Thyroid gland (tissue), 4 donors: Measurements from ENCODE around the gene C22orf42.
"Not testable (repeated sequence)": the region's sequence is repeated elsewhere in the genome, so short reads cannot be mapped to it uniquely, and the experiment has no call there.

Experiments
- POLR2A ChIP-seq, 2 donors: fragments of 450-650 bp; IDR thresholded peaks; one replicate each; pipeline ENCODE4 v1.6.1; 2017; ENCODE audit warnings: antibody characterized with exemption in 2 of 2, mild to moderate bottlenecking in 2 of 2, moderate library complexity in 1 of 2
- TF ChIP-seq, protein P1 (sequence below), 6 experiments: fragments of 200-600 bp in 3 of 6; fragments of 450-650 bp in 3 of 6; sonication (generic) in 3 of 6; IDR thresholded peaks; one replicate each; pipeline ENCODE4 v1.5.1; 2016 to 2019; ENCODE audit warnings: antibody characterized with exemption in 6 of 6, mild to moderate bottlenecking in 2 of 6, inconsistent platforms in 1 of 6, moderate library complexity in 1 of 6

DNA sequence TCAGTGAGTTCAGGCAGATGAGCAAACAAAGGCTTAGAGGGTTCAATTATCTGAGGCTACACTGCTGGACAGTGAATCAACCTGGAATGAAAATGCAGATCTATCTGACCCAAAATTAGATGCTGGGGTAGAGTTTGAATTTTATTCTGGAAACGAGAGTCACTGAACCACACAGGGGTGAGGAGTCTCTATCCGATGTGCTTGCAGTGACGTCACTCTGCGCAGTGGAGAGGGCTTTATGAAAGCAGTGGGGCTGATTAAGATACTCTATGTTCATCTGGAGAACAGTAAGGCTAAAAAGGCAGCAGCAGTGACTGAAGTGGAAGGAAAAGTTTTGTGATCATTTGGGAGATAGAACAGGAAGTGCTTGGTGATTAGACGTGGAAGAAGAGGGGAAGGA is 1.3 kb upstream of the C22orf42 start:
- TF ChIP-seq, protein P1, sequence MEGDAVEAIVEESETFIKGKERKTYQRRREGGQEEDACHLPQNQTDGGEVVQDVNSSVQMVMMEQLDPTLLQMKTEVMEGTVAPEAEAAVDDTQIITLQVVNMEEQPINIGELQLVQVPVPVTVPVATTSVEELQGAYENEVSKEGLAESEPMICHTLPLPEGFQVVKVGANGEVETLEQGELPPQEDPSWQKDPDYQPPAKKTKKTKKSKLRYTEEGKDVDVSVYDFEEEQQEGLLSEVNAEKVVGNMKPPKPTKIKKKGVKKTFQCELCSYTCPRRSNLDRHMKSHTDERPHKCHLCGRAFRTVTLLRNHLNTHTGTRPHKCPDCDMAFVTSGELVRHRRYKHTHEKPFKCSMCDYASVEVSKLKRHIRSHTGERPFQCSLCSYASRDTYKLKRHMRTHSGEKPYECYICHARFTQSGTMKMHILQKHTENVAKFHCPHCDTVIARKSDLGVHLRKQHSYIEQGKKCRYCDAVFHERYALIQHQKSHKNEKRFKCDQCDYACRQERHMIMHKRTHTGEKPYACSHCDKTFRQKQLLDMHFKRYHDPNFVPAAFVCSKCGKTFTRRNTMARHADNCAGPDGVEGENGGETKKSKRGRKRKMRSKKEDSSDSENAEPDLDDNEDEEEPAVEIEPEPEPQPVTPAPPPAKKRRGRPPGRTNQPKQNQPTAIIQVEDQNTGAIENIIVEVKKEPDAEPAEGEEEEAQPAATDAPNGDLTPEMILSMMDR (IDR thresholded peaks at IDR 0.05), result not testable (repeated sequence)
- not testable (repeated sequence) for TF ChIP-seq POLR2A (IDR thresholded peaks at IDR 0.05)
